H9 (cell line): ENCODE data around the gene MGME1. TPM values are rescaled to one million over a fixed set of nuclear protein-coding genes. Genes with fewer than 3 reads are reported as not detected.

Source experiments
- DNase-seq: peaks from one replicate; pipeline ENCODE4 v3.0.0-alpha.2; 2017
- H2AFZ ChIP-seq: one replicate; pipeline ENCODE4 v1.6.1; 2013; ENCODE audit warnings: mild to moderate bottlenecking, low read length, control low read depth, moderate library complexity
- H2AK5ac ChIP-seq: 2 replicates; pipeline ENCODE4 v1.6.1; 2013; ENCODE audit warnings: low read length, control low read depth, mixed read lengths; ENCODE audit not compliant: insufficient read length
- H2BK120ac ChIP-seq: one replicate; pipeline ENCODE4 v1.6.1; 2013; ENCODE audit warnings: low read depth, mild to moderate bottlenecking, low read length, control low read depth, inconsistent platforms; ENCODE audit not compliant: poor library complexity, severe bottlenecking
- H2BK12ac ChIP-seq: 2 replicates; pipeline ENCODE4 v1.6.1; 2013; ENCODE audit warnings: low read length, control low read depth, mixed read lengths, low read depth; ENCODE audit not compliant: insufficient read length
- H2BK15ac ChIP-seq: 2 replicates; pipeline ENCODE4 v1.6.1; 2013; ENCODE audit warnings: low read depth, low read length, control low read depth
- H2BK20ac ChIP-seq: one replicate; pipeline ENCODE4 v1.6.1; 2013; ENCODE audit warnings: low read depth, mild to moderate bottlenecking, low read length, control low read depth, inconsistent platforms; ENCODE audit not compliant: poor library complexity, severe bottlenecking
- H2BK5ac ChIP-seq: 2 replicates; pipeline ENCODE4 v1.6.1; 2013; ENCODE audit warnings: low read length, control low read depth, mixed read lengths; ENCODE audit not compliant: insufficient read length
- H3K14ac ChIP-seq: 2 replicates; pipeline ENCODE4 v1.6.1; 2013; ENCODE audit warnings: low read length, control low read depth; ENCODE audit not compliant: insufficient read depth
- H3K18ac ChIP-seq: 2 replicates; pipeline ENCODE4 v1.6.1; 2013; ENCODE audit warnings: low read depth, mild to moderate bottlenecking, mixed read lengths, low read length, control low read depth; ENCODE audit not compliant: insufficient read length
- H3K23ac ChIP-seq: 2 replicates; pipeline ENCODE4 v1.6.1; 2013; ENCODE audit warnings: low read length, control low read depth, mixed read lengths, low read depth; ENCODE audit not compliant: insufficient read length
- H3K23me2 ChIP-seq: 2 replicates; pipeline ENCODE4 v1.6.1; 2013; ENCODE audit warnings: low read depth, mild to moderate bottlenecking, mixed read lengths, low read length, control low read depth; ENCODE audit not compliant: insufficient read length, poor library complexity, severe bottlenecking
- H3K27ac ChIP-seq: 2 replicates; pipeline ENCODE4 v1.5.1; 2013; ENCODE audit warnings: low read length, control low read depth, mixed read lengths, low read depth; ENCODE audit not compliant: insufficient read length
- H3K27me3 ChIP-seq: 2 replicates; pipeline ENCODE4 v1.6.1; 2013; ENCODE audit warnings: low read length, control low read depth, inconsistent platforms; ENCODE audit not compliant: insufficient read depth
- H3K4ac ChIP-seq: 2 replicates; pipeline ENCODE4 v1.6.1; 2013; ENCODE audit warnings: low read depth, mild to moderate bottlenecking, control low read depth, inconsistent platforms, low read length, moderate library complexity
- H3K4me1 ChIP-seq: 2 replicates; pipeline ENCODE4 v1.6.1; 2013; ENCODE audit warnings: low read length, control low read depth, inconsistent platforms; ENCODE audit not compliant: insufficient read depth
- H3K4me2 ChIP-seq: 2 replicates; pipeline ENCODE4 v1.6.1; 2013; ENCODE audit warnings: low read length, control low read depth, mixed read lengths; ENCODE audit not compliant: insufficient read length, insufficient read depth
- H3K56ac ChIP-seq: 2 replicates; pipeline ENCODE4 v1.6.1; 2013; ENCODE audit warnings: low read depth, mild to moderate bottlenecking, mixed read lengths, low read length, control low read depth; ENCODE audit not compliant: insufficient read length
- H3K79me1 ChIP-seq: 2 replicates; pipeline ENCODE4 v1.6.1; 2013; ENCODE audit warnings: low read depth, mild to moderate bottlenecking, moderate library complexity, low read length, control low read depth, inconsistent platforms; ENCODE audit not compliant: insufficient read depth, poor library complexity, severe bottlenecking
- H3K79me2 ChIP-seq: 2 replicates; pipeline ENCODE4 v1.6.1; 2013; ENCODE audit warnings: low read length, control low read depth, inconsistent platforms; ENCODE audit not compliant: insufficient read depth
- H3K9ac ChIP-seq: 2 replicates; pipeline ENCODE4 v1.6.1; 2013; ENCODE audit warnings: low read length, control low read depth, mixed read lengths; ENCODE audit not compliant: insufficient read length; ENCODE audit errors: extremely low read depth
- H3K9me3 ChIP-seq: one replicate; pipeline ENCODE4 v1.6.1; 2013; ENCODE audit warnings: low read depth, low read length, inconsistent platforms; ENCODE audit not compliant: control insufficient read depth
- H3T11ph ChIP-seq: one replicate; pipeline ENCODE4 v1.6.1; 2013; ENCODE audit warnings: mild to moderate bottlenecking, low read length, control low read depth, inconsistent platforms
- H4K20me1 ChIP-seq: one replicate; pipeline ENCODE4 v1.6.1; 2013; ENCODE audit not compliant: control insufficient read depth, insufficient read length, insufficient read depth
- H4K5ac ChIP-seq: 2 replicates; pipeline ENCODE4 v1.6.1; 2013; ENCODE audit warnings: low read depth, mild to moderate bottlenecking, mixed read lengths, low read length, control low read depth; ENCODE audit not compliant: insufficient read length
- H4K8ac ChIP-seq: replicated peaks from 2 replicates; pipeline ENCODE4 v1.6.1; 2013; ENCODE audit warnings: low read length, control low read depth, mixed read lengths, low read depth; ENCODE audit not compliant: insufficient read length
- H4K91ac ChIP-seq: 2 replicates; pipeline ENCODE4 v1.6.1; 2013; ENCODE audit warnings: low read depth, mild to moderate bottlenecking, moderate library complexity, mixed read lengths, low read length, control low read depth; ENCODE audit not compliant: insufficient read length
- H3K27ac Mint-ChIP-seq, 3 experiments: 2 replicates in 2 of 3; 3 replicates in 1 of 3; pipeline ENCODE4 v1.8.0; 2020 to 2021; ENCODE audit warnings: mixed read lengths in 3 of 3, mild to moderate bottlenecking in 1 of 3, moderate library complexity in 1 of 3
- H3K27me3 Mint-ChIP-seq: 2 replicates; pipeline ENCODE4 v1.8.0; 2021; ENCODE audit warnings: low read depth, mild to moderate bottlenecking, moderate library complexity, mixed read lengths
- H3K36me3 Mint-ChIP-seq, 3 experiments: 2 replicates in 2 of 3; 3 replicates in 1 of 3; pipeline ENCODE4 v1.8.0; 2020 to 2021; ENCODE audit warnings: low read depth in 3 of 3, mixed read lengths in 3 of 3; ENCODE audit not compliant: insufficient read depth in 1 of 3
- H3K4me1 Mint-ChIP-seq, 2 experiments: 2 replicates each; pipeline ENCODE4 v1.8.0; 2020; ENCODE audit warnings: mixed read lengths in 2 of 2
- H3K4me3 Mint-ChIP-seq, 2 experiments: 2 replicates in 1 of 2; 3 replicates in 1 of 2; pipeline ENCODE4 v1.8.0; 2020 to 2021; ENCODE audit warnings: mild to moderate bottlenecking in 2 of 2, mixed read lengths in 2 of 2, moderate library complexity in 1 of 2
- H3K9me3 Mint-ChIP-seq, 2 experiments: 2 replicates in 1 of 2; 3 replicates in 1 of 2; pipeline ENCODE4 v1.8.0; 2020; ENCODE audit warnings: mild to moderate bottlenecking in 2 of 2, mixed read lengths in 2 of 2, moderate library complexity in 1 of 2
- WGBS: extraction: QIAGEN DNeasy Blood & Tissue Kit; methylation state at CpG from one replicate; pipeline ENCODE4 v1.1.7; 2013; ENCODE audit warnings: missing lambda C conversion rate, low lambda C conversion rate, mixed read lengths; ENCODE audit not compliant: insufficient read length; ENCODE audit errors: extremely low coverage; 5-methylcytosine and 5-hydroxymethylcytosine counted together
- total RNA-seq: library from RNA; stranded (reverse); gene quantifications from 2 replicates; pipeline ENCODE4 v1.2.1, GENCODE V29; 2021
- TF ChIP-seq, protein P1 (sequence below): fragments of 200-600 bp; sonication (generic); conservative IDR thresholded peaks from 3 replicates; pipeline ENCODE4 v1.8.0; 2021; ENCODE audit warnings: antibody characterized with exemption, mild to moderate bottlenecking

The MGME1 gene
- total RNA-seq, 1 experiment from 2014 or later: 48.9 TPM

DNA sequence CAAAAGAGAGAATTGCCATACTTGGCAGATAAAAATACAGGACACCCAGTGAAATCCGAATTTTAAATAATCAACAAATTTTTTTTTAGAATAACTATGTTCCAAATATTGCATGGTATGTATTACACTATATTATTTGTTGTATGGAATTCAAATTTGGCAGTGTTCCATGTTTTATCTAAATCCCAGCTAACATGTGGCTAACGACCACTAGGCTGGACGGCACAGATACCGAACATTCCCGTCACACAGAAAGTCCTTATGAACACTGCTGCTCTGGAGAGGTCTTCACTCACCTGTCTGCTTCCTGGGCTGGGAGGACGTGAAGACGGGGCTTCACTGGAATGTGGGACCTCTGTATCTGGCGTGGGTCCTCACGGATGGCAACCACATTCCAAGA is 33.1 kb upstream of the MGME1 start:
- H3K4me3 Mint-ChIP-seq: no peak overlapping the region
- no peak overlapping the region for H3T11ph ChIP-seq
- no peak overlapping the region for H2BK20ac ChIP-seq
- H2BK120ac ChIP-seq: no peak overlapping the region
- no peak overlapping the region for H3K27ac ChIP-seq
- H2AFZ ChIP-seq: no peak overlapping the region
- H3K27me3 Mint-ChIP-seq: peaks cover 44% of the 10 kb centered on the region
- H3K56ac ChIP-seq: no peak overlapping the region
- H3K4ac ChIP-seq: no peak overlapping the region
- H3K23me2 ChIP-seq: no peaks in the 10 kb centered on the region
- no peak overlapping the region for H3K4me2 ChIP-seq
- H3K9ac ChIP-seq: no peak overlapping the region
- no peaks in the 10 kb centered on the region for H3K9me3 ChIP-seq
- no peak overlapping the region for H4K5ac ChIP-seq
- H3K9me3 Mint-ChIP-seq: peaks cover 4% of the 10 kb centered on the region in 2 experiments; a peak in 1 of 5 replicates
- peaks cover 53 to 67% of the 10 kb centered on the region in 2 experiments for H3K4me1 Mint-ChIP-seq
- peaks cover 0 to 5% (median 0%) of the 10 kb centered on the region in 3 experiments; a peak in 3 of 7 replicates for H3K36me3 Mint-ChIP-seq
- H2BK5ac ChIP-seq: no peak overlapping the region
- no peak overlapping the region for H3K23ac ChIP-seq
- TF ChIP-seq, protein P1, sequence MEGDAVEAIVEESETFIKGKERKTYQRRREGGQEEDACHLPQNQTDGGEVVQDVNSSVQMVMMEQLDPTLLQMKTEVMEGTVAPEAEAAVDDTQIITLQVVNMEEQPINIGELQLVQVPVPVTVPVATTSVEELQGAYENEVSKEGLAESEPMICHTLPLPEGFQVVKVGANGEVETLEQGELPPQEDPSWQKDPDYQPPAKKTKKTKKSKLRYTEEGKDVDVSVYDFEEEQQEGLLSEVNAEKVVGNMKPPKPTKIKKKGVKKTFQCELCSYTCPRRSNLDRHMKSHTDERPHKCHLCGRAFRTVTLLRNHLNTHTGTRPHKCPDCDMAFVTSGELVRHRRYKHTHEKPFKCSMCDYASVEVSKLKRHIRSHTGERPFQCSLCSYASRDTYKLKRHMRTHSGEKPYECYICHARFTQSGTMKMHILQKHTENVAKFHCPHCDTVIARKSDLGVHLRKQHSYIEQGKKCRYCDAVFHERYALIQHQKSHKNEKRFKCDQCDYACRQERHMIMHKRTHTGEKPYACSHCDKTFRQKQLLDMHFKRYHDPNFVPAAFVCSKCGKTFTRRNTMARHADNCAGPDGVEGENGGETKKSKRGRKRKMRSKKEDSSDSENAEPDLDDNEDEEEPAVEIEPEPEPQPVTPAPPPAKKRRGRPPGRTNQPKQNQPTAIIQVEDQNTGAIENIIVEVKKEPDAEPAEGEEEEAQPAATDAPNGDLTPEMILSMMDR: no peak
- no peak overlapping the region for H3K14ac ChIP-seq
- no peak for DNase-seq
- no peak overlapping the region for H2BK12ac ChIP-seq
- no peaks in the 10 kb centered on the region for H3K79me2 ChIP-seq
- no peak overlapping the region for H4K8ac ChIP-seq
- H3K79me1 ChIP-seq: no peaks in the 10 kb centered on the region
- no peaks in the 10 kb centered on the region; the same call in 1 of the 2 replicates for H3K27me3 ChIP-seq
- H3K18ac ChIP-seq: no peak overlapping the region
- no peak overlapping the region for H3K27ac Mint-ChIP-seq
- WGBS: no CpG with 5 or more reads among the region's 9 CpGs
- H4K20me1 ChIP-seq: peaks cover 2% of the 10 kb centered on the region
- no peak overlapping the region for H4K91ac ChIP-seq
- no peak overlapping the region for H2BK15ac ChIP-seq
- H2AK5ac ChIP-seq: no peak overlapping the region
- peaks cover 7% of the 10 kb centered on the region; the same call in 1 of the 2 replicates for H3K4me1 ChIP-seq
